ENCODE data around the gene CCDC124.

- TF ChIP-seq CTCF (IDR thresholded peaks at IDR 0.05; ENCODE audit: insufficient read depth, low read depth, low read length) (no peak), EZH2 (IDR thresholded peaks at IDR 0.05; ENCODE audit: insufficient read depth, low read length) (no peak)
These were observed 4.6 kb downstream of the CCDC124 start for GRCh38 chr19:17937371-17937900.
